ENCODE data around the gene CATSPER1.

Gene CATSPER1

DNA sequence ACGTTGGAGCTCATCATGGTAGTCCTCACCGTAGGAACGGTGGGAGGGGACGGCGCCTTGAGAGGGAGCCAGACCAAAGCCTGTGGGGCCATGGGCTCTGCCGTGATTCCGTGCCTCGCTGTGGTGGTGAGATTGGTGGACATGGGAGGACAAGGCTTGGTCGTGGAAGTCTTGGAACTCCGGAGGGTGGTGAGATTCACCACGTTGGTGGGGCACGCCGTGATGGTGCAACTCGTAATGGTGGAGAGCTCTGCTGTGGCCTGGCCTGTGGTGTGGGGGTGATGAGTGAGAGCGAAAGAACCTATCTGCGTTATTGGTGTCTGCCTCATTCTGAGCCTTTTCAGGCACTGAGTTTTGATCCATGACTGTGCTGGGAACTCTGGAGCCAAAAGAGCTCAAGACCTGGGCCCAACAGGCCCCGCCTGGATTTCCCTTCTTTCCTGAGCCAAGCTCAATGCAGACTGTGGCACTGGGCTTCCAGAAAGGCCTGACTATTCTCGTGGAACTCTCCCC is at the start of gene CATSPER1:
TSS of gene CATSPER1 (minus strand) at position 463 of the 513 bp plus-strand sequence. CDS start at position 363, 100 bp downstream.
- no peak for DNase-seq

DNA sequence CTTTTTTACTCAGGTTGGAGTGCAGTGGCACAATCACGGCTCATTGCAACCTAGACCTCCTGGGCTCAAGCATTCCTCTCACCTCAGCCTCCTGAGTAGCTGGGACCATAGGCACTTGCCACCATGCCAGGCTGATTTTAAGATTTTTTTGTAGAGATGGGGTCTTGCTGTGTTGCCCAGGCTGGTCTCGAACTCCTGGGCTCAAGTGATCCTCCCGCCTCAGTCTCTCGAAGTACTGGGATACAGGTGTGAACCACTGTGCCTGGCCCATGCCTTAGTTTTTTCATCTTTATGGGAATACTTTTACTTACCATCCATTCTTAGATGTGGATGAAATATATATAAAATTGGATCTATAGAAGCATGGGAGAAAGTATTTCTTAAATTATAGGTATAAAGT is 49.0 kb upstream of the CATSPER1 start:
- no peak for DNase-seq

DNA sequence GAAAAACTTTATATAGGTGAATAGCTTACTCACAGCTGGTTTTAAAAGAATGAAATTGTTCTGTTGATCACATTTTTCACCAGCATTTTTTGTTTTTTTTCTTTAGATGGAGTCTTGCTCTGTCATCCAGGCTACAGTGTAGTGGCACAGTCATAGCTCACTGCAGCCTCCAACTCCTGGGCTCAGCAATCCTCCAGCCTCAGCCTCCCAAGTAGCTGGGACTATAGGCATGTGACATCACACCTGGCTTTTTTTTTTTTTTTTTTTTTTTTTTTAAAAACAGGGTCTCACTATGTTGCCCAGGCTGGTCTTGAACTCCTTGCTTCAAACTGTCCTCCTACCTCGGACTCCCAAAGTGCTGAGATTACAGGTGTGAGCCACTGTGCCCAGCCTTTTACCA is 47.4 kb upstream of the CATSPER1 start:
- DNase-seq: no peak

DNA sequence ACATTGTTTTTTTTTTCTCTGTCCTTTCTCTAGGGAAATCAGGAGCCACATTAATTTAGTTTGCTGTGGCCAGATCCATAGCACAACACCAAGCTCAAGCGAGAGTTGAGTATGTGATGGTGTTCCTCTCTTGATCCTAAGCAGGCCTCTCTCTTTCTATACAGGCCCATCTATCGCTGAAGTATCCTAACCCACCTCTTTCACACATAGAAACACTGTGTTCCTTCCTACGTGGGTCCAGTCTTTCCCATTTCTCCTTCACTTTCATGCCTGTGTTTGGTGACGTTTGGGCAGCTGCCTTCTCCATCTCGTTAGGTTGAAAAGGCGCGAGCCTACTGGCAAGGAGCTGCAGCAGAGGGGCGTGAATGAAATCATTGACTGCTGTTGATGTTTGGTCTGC is 46.2 kb upstream of the CATSPER1 start:
- DNase-seq: no peak

DNA sequence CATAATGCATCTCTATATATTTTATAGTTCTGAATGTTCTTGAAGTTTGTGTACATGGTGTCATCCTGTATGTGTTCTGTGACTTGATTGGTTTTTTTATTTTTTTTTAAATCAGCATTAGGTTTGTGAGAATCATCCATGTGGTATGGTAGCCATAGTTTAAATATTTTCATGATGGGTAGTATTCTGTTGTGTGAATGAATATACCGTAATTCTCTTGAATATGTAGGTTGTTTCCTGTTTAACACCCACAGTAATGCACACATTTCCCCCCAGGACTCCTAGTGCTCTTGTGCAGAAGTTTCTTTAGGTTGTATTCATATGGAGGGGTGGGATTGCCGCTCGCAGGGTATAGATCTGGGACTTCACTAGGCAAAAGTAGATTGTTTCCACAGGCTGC is 45.8 kb upstream of the CATSPER1 start:
- no peak for DNase-seq

DNA sequence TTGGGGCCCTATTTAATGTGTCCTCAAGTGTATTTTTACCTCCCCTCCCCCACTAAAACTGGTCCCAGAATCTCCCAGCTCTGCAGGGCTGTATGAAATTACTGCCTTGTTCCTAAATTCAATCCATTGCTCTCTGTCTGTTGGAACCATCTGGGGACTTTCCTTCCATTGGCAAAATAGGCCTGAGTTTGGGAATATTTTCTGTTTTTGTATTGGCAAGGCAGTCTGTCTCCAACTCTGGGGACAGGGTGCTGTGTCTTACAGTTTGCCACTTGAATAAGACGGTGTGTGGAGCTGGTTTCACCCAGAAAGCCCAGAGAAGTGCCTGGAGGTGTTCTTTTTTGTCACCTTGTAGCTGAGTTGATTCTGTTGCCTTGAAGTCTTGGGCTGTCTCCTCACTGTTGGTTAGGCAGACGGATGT is 45.1 kb upstream of the CATSPER1 start:
- peak; percentile 31 for DNase-seq

DNA sequence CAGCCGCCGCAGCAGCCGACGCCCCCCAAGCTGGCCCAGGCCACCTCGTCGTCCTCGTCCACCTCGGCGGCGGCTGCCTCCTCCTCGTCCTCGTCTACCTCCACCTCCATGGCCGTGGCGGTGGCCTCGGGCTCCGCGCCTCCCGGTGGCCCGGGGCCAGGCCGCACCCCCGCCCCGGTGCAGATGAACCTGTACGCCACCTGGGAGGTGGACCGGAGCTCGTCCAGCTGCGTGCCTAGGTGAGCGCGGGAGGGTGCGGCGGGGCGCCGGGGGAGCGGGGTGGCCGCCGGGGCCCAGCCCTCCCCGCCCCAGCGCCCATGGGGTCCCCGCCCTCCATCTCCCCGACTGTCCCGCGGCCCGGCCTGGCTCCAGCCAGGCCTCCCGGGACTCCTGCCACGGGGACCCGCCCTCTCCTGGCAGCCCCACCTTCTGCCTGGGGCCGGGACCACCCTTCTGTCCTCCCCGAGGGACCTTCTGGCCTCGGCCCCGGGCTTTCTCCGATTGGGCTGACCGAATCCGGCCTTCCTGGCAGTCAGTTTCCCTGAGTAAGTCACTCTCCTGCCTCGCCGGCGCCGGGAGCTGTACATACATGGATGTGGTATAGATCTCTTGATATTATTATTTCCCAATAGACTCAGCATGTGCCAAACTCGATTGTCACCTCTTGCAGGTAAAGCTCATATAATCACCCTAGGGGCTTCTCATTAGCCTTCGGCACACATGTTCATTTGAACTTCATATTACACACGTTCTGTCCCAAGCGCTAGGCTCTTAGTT is 44.5 kb upstream of the CATSPER1 start:
- peak; percentile 12 for DNase-seq

DNA sequence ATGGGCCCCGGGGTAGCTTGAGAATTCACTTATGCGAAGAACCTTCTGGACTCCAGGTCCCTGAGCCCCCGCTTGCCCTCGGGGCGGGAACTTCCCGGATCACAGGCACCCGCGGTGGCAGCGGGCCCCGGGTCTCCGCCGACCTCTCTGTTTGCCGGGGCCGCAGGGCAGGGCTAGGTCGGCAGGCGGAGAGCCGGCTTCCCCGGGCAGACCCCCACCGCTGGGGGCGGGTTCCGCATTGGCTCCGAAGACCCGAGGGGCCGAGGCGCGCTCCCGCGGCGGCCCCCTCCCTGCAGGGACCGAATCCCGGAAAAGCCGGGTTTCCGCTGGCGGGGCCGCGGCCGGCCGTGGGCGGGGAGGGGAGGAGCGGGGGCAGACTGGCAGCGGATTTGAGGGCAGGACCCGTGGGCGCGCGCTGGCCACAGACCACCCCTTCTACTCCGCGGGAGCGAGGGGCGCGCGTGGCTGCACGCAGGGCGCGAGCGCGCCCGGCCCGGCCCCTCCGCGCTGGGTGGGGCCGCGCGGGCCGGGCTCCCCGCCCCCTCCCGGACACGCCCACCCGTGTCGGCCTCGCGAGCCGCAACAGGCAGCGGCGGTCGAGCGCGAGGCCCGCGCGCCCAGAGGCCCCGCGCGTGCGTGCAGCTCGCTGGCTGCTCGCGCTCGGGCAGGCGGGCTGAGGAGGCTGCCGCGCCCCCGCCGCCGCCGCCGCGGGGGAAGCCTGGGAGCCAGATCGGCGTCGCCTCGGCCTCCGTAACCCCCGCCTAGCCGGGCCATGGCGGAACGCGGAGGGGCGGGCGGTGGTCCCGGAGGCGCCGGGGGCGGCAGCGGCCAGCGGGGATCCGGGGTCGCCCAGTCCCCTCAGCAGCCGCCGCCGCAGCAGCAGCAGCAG is 43.7 kb upstream of the CATSPER1 start, which contains the start of gene PACS1:
TSS of gene PACS1 (plus strand) at position 558 of the 889 bp plus-strand sequence. CDS start at position 773, 215 bp downstream.
- DNase-seq: peak; percentile 90

DNA sequence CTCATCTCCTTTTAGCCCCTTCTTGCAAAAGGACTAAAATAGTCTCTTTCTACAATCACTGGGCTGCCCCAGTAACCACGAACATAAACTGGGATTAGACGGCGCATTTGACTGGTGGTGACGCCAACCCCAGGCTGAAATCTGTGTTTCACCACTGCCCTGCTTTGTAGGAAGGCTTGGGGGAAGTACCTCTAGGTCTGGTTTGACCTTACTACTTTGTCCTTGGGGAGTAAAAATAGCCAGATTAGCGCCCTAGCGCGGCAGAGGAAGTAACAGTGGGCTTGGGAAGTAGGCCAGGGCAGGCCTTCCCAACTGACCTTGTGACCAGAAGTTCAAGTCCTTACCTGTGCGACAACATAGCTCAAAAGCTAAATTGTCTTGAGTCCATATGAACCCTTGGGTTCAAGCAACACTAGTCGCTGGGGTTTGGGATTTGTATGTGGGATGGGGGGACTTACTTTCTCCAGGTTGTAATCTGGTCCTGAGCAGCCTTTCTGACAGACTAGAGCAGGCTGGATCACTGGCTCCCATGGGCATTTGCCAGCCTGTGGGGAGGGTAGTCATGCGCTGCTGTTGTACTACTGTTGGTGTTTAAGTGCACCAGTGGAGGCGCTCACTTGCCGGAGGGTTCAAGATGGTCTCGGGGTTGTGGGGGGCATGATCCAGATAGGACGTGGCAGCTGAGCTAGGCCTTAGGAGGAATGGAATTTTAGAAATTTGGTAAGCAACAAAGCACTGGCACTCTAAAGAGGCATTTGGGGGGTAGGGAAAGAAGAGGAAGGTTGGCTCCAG is 42.8 kb upstream of the CATSPER1 start:
- DNase-seq: peak; percentile 50

DNA sequence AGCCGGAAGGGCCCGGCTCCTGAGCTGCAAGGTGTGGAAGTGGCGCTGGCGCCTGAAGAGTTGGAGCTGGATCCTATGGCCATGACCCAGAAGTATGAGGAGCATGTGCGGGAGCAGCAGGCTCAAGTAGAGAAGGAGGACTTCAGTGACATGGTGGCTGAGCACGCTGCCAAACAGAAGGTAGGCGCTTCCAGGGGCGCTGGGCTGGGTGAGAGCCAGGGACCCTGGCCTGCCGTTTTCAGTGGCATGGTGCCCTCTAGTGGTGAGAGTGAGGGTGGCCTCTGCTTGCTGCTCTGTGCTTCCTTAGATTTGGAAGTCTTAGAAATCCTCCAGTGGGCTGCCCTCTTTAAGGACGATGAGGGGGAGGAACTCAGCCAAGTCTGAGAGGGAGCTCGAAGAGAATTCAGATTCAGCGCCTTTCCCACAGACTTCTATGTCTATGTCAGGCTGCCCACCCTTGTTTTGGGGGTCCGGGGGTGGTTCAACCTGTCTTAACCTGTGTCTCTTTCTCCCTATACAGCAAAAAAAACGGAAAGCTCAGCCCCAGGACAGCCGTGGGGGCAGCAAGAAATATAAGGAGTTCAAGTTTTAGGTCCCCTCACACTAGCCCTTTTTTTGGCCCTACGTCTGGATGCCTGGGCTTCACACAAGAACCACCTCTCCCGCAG is 42.0 kb upstream of the CATSPER1 start:
- DNase-seq: peak; percentile 83

DNA sequence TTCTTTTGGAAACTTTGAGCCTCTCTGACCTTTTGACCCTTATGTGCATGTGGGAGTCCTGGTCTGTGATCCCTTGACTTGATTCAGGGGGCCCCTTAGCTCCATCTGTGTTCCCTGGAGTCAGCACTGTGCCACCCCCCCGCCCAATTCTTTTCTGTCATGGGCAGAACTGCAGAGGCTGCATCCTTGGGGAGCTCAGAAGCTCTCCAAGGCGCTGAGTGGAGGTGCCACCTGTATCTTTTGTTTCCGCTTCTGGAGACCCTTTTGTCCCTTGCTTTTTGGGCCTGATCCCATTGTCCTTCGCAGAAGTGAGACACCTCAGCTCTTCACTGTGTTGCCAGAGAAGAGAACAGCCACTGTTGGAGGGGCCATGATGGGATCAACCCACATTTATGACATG is 41.4 kb upstream of the CATSPER1 start:
- DNase-seq: no peak

DNA sequence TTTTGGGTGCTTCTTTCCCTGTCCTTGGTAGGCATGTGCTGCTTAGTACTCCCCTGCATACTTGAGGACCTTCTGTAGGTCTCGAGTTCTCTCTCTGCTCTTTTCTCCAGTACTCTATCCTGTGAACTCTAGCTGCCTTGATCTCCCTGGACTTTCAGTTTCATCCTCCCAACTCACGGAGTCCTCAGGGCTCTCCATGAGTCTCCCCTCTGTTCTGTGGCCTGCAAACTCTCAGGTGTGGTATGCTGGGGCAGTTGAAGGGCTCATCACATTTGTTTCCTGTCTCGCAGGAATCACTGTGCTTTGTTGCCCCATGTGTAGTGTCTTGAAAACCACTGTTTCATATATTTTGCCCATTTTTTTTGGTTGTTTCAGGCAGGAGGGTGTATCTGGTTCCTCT is 40.5 kb upstream of the CATSPER1 start:
- no peak for DNase-seq

DNA sequence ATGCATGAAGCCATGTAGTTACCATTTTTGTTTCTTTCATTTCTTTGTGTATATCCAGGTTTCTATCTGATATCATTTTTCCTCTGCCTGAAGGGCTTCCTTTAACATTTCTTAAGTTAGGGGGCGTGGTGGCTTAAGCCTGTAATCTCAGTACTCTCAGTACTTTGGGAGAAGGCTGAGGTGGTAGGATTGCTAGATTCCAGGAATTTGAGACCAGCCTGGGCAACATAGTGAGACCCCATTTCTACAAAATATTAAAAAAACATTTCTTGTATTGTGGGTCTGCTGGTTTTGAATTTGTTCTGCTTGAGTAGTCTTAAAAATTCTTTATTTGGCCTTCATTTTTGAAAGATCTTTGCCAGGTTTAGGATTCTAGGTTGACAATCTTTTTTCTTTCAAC is 38.3 kb upstream of the CATSPER1 start:
- no peak for DNase-seq

DNA sequence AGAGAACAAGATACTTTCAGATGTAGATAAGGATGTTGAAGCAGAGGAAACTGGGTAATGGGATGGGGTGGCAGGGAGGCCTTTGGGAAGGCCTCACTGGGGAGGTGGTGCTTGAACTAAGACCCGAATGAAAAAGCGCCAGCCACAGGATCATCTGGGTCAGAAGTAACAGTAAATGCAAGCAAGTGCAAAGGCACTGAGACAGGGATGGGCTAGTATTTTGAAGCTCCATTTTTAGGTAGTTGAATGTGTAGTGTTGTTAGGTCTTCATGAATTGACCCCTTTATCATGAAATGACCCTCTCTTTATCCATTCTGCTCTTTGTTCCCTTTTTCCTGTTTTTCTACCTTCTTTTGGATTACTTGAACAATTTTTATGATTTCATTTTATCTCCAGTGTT is 37.6 kb upstream of the CATSPER1 start:
- no peak for DNase-seq

DNA sequence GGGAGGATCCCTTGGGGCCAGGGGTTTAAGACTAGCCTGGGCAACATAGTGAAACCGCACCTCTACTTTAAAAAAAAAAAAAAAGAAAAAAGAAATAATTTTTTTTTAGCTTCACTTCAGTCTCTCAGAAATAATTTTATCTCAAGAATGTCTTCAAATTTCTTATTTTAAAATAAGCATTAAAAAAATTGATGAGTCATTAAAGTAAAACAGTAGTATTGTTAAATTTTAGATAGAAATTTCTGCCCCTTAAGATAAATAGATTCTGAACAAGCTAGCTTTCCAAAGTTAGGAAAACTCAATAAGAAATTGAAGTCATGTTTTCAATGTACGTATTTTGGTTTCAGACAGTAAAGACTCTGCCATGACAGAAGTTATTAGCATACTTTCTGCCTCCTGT is 36.1 kb upstream of the CATSPER1 start:
- DNase-seq: no peak

DNA sequence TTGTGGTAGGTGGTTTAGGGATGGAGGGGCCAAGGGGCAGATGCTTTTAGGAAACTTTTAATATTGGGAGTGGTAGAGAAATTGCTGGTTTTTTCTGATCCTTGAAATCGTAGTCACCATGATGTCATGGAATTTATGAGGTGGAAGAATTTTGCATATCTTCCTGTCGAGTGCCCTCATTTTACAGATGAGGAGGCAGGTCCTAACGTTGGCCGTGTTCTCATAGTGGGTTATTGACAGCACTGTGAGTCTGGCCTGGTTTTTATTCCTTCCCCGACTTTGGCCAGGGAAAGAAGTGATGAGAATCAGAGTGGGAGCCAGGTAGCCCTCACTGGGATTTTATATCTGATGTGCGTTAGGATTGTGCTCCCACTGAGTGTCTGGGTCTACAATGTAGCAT is 35.0 kb upstream of the CATSPER1 start:
- no peak for DNase-seq

DNA sequence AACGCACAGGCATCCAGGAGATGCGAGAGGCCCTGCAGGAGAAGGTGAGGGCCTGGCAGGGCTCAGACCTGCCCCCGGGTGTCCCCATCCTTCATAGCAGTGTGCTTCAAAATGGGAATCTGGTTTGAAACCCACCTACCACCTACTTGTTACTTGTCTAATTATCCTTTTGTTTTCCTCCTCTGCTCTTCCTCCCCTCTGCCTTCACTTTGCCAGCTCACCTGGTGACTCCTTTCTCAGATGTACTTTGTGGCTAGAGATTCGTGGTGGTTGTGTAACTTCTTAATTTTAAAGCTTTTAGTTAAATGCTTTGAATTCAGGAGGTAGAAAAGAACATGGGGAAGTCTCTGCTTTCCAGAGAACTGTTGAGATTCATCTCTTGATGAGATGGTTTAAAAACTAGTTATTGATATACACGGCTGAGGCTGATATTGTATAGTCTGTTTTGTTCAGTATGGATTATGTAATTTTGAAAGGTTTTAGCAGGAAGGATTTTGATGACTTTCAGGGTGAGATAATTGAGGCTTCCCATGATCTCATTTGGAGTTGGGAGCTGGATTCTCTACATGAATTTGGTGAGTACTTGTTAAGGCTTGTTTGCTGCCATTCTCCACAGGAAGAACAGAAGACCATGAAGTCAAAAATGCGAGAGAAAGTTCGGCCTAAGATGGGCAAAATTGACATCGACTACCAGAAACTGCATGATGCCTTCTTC is 33.8 kb upstream of the CATSPER1 start:
- DNase-seq: no peak

DNA sequence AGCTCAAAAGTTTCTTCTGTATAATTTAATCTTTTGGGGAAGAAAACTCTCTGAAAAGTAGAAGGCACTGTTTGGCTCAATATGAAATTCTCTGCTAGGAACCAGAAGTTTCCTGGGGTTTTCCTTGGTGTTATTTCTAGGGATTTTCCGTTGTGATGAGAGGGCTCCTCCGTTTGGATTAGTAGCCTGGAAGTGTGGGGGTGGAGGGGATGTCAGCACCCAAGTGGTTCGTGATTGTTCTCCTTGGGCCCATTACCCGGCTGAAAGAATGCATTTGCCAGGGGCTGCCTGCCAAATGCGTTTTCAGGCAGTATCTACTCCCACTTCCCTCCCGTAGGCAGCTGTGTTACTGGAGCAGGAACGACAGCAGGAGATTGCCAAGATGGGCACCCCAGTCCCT is 30.2 kb upstream of the CATSPER1 start:
- DNase-seq: no peak

DNA sequence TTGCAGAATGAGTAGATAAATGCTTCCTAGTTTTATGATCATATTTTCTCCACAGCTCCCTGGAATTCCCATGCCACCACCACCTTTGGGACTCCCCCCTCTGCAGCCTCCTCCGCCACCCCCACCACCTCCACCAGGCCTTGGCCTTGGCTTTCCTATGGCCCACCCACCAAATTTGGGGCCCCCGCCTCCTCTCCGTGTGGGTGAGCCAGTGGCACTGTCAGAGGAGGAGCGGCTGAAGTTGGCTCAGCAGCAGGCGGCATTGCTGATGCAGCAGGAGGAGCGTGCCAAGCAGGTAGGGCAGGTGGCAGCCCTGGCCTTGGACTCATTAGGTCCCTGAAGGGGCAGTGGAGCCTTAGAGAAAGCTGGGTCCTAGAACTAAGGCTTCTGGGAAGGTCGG is 28.7 kb upstream of the CATSPER1 start:
- no peak for DNase-seq

DNA sequence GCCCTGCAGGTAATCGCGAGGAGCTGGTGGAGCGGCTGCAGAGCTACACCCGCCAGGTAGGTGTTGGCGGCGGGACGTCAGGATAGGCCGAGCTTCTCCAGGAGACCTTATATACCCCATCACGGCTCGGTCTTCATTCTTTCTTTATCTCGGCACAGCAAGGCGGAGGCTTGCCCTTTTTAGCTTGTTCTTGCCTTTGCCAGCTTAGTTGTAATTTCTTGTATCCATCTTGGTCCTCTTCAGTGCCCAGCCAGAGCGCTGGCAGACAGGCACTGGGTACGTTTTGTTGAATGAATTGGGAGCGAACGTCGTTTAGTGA is 26.3 kb upstream of the CATSPER1 start:
- DNase-seq: no peak

DNA sequence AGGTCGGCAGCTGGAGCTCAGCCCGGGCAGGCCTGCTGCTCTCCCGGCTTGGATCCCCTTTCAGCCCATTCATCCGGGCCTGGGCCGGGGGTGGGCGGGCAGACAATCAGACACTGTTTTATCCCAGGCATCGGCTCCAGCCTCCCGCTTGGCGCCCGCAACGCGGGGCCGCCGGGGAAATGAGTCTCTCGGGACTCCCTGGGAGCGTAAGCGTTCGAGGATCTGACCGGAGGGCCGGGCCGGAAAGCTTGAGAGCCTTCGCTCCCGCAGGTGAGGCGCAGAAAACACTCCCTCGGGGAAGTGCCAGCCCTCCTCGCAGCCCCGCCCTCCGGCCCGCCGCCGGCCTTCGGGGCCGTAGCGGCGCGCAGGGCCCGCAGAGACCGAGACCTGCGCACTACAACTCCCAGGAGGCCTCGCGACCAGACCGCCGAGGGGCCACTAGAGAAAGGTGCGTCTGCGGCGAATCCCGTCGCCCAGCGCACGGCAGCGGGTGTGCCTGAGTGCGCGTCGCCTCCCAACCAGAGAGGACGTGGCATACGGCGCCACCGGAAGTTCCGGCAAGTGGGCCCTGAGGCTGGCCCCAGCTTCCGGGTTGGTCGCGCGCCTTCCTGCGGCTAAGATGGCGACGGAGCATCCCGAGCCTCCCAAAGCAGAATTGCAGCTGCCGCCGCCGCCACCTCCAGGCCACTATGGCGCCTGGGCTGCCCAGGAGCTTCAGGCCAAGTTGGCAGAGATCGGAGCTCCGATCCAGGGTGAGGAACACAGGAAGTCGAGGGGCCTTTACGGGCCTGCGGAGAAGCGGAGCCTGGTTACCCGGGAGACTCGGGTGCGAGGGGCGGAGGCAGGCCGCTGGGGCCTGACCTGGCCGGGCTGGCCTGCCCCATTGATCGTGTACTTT is 25.7 kb upstream of the CATSPER1 start, which contains the start of gene SF3B2:
TSS of gene SF3B2 (plus strand) at position 599 of the 898 bp plus-strand sequence. CDS start at position 620, 21 bp downstream.
- peak; percentile 97 for DNase-seq

Measured in CD4-positive, alpha-beta T cell treated with Interleukin-21 for 1 hour (primary cell).